HG03196 (cell line): ENCODE data around the gene PDK4.

ENCODE experiments used
- ATAC-seq: cut with Tn5 transposase; IDR thresholded peaks from one replicate; pipeline ENCODE4 v1.9.1; 2021; ENCODE audit not compliant: unreplicated experiment

PDK4 gene

GRCh38 chr7:95535662-95536061 lies 60.7 kb downstream of the PDK4 start:
- no peak for ATAC-seq

GRCh38 chr7:95534796-95535195 lies 61.5 kb downstream of the PDK4 start:
- no peak for ATAC-seq
